AG10803 (cell line): ENCODE data around the gene PCGF1.

Experiments
- DNase-seq: peaks from one replicate; pipeline ENCODE4 v3.0.0; 2010; ENCODE audit warnings: low read depth
- H3K4me3 ChIP-seq: 2 replicates; pipeline ENCODE4 v1.5.1; 2011; ENCODE audit warnings: mild to moderate bottlenecking, low read length, control low read depth
- CTCF ChIP-seq: conservative IDR thresholded peaks from 2 replicates; pipeline ENCODE4 v1.5.1; 2011; ENCODE audit warnings: mild to moderate bottlenecking, low read length, control low read depth, inconsistent platforms

PCGF1 gene

DNA sequence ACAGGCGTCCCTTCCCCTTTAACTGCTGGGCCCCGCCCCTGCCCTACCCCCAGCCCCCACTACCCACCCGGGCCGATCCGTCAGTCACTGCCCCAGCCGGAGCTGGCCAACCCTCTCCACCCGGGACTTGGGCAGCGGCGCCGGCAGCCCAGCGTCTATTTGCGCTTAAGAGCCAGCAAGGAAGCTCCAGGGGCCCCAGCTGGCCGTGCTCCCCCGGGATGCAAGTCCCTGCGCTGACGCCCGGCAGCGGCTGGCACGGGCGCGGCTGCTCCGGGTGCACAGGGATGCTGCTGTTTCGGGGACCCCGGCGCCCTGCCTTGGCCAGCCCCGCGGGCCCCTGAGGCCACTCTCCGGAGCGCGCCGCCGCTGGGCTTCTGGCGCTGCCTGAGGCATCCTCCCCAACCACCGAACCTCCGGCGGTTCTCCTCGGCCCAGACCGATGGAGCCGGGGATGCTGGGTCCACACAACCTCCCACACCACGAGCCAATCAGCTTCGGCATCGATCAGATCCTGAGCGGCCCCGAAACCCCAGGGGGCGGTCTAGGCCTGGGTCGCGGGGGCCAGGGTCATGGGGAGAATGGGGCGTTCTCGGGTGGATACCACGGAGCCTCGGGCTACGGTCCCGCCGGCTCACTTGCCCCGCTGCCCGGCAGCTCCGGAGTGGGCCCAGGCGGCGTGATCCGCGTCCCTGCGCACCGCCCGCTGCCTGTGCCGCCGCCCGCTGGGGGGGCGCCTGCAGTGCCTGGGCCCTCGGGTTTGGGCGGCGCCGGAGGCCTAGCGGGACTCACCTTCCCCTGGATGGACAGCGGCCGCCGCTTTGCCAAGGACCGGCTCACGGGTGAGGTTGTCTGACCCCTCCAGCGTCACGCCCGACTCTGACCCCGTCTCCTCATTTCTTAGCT is 7.1 kb upstream of the PCGF1 start, which contains the start of gene TLX2:
TSS of gene TLX2 (plus strand) at position 83 of the 903 bp plus-strand sequence. CDS start at position 440, 357 bp downstream.
- no peak for TF ChIP-seq CTCF
- DNase-seq: no peak
- H3K4me3 ChIP-seq: no peak within 1 kb of the TSS

DNA sequence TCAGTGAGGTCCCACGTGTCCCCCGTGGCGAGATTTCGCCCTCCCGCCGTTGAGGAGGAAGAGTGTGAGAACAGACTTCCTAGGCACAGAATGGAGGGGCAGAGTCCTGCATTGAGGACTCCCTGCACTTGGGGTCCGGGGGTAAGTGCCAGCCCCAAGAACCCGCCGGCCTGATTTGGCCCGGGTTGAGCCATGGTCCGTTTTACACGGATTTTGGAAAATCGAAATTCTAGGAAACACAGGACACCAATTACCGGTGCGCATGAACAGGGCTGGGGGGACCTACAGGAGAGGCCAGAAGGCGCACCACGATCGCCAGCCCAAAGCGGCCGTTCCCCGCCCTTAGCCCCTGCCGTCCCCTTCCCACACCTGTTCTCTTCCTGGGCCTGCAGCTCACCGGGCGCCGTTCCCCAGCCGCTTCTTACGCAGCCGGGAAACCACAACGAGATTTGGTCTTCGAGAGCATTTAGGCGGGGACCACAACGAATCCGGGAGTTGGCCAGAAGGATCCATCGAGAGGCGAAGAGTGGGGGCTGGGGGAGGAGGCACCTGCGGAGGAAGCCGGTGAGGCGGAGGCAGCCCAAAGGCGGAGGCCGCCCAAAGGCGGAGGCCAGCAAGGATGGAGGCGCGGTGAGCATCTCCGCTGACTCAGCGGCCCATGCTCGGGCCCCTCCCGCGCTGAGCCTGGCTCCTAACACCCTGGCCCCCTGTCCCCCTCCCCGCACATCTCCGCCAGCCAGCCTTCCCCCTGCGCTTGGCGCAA is 6.3 kb upstream of the PCGF1 start:
- H3K4me3 ChIP-seq: no peak overlapping the region
- no peak for TF ChIP-seq CTCF
- DNase-seq: no peak

- no peak overlapping the region for H3K4me3 ChIP-seq
- TF ChIP-seq CTCF: no peak
- no peak for DNase-seq
Observed at GRCh38 chr2:74512744-74513604, 5.5 kb upstream of the PCGF1 start.

- no peak for TF ChIP-seq CTCF
- H3K4me3 ChIP-seq: no peak overlapping the region
- DNase-seq: peak; percentile 57
Observed at GRCh38 chr2:74511104-74511989, 3.9 kb upstream of the PCGF1 start.

DNA sequence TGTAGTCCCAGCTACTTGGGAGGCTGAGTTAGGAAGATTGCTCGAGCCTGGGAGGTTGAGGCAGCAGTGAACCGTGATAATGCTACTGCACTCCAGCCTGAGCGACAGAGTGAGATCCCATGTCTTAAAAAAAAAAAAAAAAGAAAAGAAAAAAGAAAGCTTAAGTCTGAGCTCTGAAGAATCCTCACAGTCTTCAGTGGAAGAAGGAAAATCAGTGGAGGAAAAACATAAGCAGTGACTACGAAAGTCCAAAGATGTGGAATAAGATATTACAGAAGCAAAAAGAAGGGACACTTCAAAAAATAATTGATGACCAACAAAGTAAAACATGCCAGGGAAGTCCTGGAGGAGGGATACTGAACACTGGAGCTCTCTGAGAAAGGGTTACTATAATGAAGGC is 2.8 kb upstream of the PCGF1 start:
- no peak for TF ChIP-seq CTCF
- no peak overlapping the region for H3K4me3 ChIP-seq
- DNase-seq: no peak

DNA sequence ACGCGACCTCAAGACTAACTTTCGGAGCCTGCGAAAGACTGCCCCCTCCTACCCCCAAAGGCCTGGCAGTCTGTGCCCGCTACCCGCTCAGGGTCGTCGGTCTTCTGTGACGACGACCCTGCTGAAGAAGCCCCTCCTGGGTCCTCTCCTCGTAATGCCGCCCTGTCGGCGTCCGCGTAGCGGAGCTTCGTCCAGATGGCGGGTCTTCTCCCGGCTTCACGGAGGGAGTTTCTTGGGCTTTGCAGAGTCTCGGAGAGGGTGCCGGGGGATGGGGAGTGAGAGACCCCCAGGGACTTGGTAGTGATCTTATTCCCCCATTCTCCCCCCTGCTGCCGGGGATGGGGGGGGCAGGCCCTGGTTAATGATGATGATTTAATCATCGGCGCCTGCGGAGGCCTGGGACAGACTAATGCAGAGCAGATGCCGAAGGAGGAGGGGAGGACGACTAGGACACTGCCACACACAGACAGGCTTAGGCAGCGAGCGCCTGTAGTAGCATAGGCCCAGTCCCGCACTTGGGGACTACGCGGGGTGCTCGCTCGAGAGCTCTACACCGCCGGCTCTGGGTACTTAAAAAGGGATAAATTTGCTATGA is 528 bp upstream of the PCGF1 start:
- no peak for TF ChIP-seq CTCF
- DNase-seq: peak; percentile 82
- peak overlapping the region; percentile 98 for H3K4me3 ChIP-seq
